Breast epithelium (tissue), 3 donors: ENCODE data around the gene ATP1A2.

Experiments used
- CTCF ChIP-seq, 3 donors: fragments of 450-650 bp; IDR thresholded peaks; one replicate each; pipeline ENCODE4 v1.5.1; 2016 to 2017; ENCODE audit warnings: antibody characterized with exemption in 3 of 3, mild to moderate bottlenecking in 3 of 3, moderate library complexity in 3 of 3
- POLR2A ChIP-seq: fragments of 450-650 bp; IDR thresholded peaks from one replicate; pipeline ENCODE4 v1.6.1; 2016; ENCODE audit warnings: antibody characterized with exemption, mild to moderate bottlenecking, moderate library complexity

- no peak for TF ChIP-seq CTCF (IDR thresholded peaks at IDR 0.05)
- no peak for TF ChIP-seq POLR2A
Observed at GRCh38 chr1:160079448-160079847, 36.1 kb upstream of the ATP1A2 start.
